Left cardiac atrium (tissue), 4 donors: ENCODE data around the gene ADRB2. TPM values are rescaled to one million over a fixed set of nuclear protein-coding genes. Genes with fewer than 3 reads are reported as not detected.

Experiments used
- ATAC-seq, 2 donors: fragments of 200-7000 bp; cut with Tn5 transposase; one replicate each; pipeline ENCODE4 v1.9.1; 2020; ENCODE audit warnings: mild to moderate bottlenecking in 2 of 2, moderate library complexity in 2 of 2
- DNase-seq: peaks from one replicate; pipeline ENCODE4 v3.0.0-alpha.2; 2020
- intact Hi-C, 2 donors: fragments of 100-400 bp; cut with DNase I; formaldehyde crosslinking; loops; one replicate each; pipeline versions ENCODE4 v1.14.1 to v1.15.1; 2022 to 2023
- long read RNA-seq: library from polyadenylated mRNA; unstranded; transcript quantifications from one replicate; pipeline ENCODE4 v2.0.0, GENCODE V29; 2021
- total RNA-seq, 2 donors: library from RNA; stranded (reverse); fragmentation: NEBNext Ultra II Directional; extraction: Animal tissue kit (Norgen Biotek cat#: 25700); gene quantifications; one replicate each; pipeline ENCODE4 v1.2.1, GENCODE V29; 2021
- donor health status: DM: no; HTN: yes; CAD: no.
- donor health status: DM: no; HTN: yes; CAD: no; lungs with severe emphysema.
- donor health status: DM: yes; HTN: yes; CAD: no.
- donor health status: Dilated cardiomyopathy.

ADRB2 gene
- 1 to 10 TPM; 3.3 to 5.8 TPM for total RNA-seq
- long read RNA-seq, partial matches to known transcripts: 0 of 9 reads
- long read RNA-seq, other reads (novel, unspliced or antisense): 5 of 9 reads

DNA sequence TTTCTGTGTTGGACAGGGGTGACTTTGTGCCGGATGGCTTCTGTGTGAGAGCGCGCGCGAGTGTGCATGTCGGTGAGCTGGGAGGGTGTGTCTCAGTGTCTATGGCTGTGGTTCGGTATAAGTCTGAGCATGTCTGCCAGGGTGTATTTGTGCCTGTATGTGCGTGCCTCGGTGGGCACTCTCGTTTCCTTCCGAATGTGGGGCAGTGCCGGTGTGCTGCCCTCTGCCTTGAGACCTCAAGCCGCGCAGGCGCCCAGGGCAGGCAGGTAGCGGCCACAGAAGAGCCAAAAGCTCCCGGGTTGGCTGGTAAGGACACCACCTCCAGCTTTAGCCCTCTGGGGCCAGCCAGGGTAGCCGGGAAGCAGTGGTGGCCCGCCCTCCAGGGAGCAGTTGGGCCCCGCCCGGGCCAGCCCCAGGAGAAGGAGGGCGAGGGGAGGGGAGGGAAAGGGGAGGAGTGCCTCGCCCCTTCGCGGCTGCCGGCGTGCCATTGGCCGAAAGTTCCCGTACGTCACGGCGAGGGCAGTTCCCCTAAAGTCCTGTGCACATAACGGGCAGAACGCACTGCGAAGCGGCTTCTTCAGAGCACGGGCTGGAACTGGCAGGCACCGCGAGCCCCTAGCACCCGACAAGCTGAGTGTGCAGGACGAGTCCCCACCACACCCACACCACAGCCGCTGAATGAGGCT, at the start of gene ADRB2:
ADRB2 (plus strand) TSS at position 559 of the 686 bp plus-strand sequence. CDS start 221 bp downstream, outside the sequence.
- ATAC-seq (peak; percentile 96 to 99), DNase-seq (peak; percentile 96)
- intact Hi-C loops: loop anchor here (5.0 to 10.0 kb wide), 2 partner anchors 81 to 131 kb away; no protein-coding TSS in a partner anchor

DNA sequence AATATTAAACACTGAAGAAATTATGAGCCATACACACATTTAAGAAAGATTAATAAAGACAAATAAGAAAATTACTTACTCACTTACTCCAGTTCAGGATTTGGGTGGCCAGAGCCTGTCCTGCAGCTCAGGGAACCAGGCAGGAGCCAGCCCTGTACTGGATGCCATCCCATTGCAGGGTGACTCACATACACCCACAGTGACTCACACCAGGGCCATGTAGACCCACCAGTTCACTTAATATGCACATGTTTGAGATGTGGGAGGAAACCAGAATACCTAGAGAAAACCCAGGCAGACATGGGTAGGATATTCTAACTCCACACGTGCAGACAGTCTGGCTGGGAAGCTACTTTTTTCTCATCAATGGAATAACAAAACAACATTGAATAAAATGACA, 49.6 kb upstream of the ADRB2 start:
- intact Hi-C loops: no loop called here
- ATAC-seq (peak in 1 of 2 donors; percentile 91), DNase-seq (no peak)

GRCh38 chr5:148778882-148779281, 47.5 kb upstream of the ADRB2 start:
- ATAC-seq: no peak
- intact Hi-C loops: no loop called here
- DNase-seq: no peak

GRCh38 chr5:148780711-148781110, 45.7 kb upstream of the ADRB2 start:
- intact Hi-C loops: no loop called here
- DNase-seq (no peak), ATAC-seq (no peak)

- no peak for ATAC-seq
- no peak for DNase-seq
- intact Hi-C loops: no loop called here
These were observed 44.6 kb upstream of the ADRB2 start for GRCh38 chr5:148781766-148782165.

DNA sequence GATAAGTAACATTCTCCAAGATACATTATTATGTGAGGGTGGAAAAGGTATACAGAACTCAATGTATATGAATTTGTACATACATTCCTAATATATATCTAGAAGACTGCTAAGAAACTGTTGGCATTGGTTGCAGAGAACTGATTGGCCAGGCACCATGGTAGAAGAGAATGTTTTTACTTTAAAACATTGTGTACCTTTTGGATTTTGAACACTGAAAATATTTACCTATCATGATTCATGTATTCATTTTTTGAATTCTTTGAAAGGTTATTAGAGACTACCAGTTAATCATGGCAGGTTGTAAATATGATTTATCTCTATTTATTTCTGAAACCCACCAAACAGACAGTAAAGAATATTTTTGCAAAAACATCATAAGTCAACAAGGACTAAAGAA, 41.2 kb upstream of the ADRB2 start:
- ATAC-seq: no peak
- intact Hi-C loops: no loop called here
- DNase-seq: no peak

GRCh38 chr5:148786456-148786855, 40.0 kb upstream of the ADRB2 start:
- no peak for DNase-seq
- intact Hi-C loops: no loop called here
- ATAC-seq: no peak

- intact Hi-C loops: no loop called here
- DNase-seq (no peak), ATAC-seq (no peak)
These were observed 37.8 kb upstream of the ADRB2 start for GRCh38 chr5:148788636-148789035.

- ATAC-seq (no peak), DNase-seq (no peak)
- intact Hi-C loops: no loop called here
These were observed 35.7 kb upstream of the ADRB2 start for GRCh38 chr5:148790545-148791333.

DNA sequence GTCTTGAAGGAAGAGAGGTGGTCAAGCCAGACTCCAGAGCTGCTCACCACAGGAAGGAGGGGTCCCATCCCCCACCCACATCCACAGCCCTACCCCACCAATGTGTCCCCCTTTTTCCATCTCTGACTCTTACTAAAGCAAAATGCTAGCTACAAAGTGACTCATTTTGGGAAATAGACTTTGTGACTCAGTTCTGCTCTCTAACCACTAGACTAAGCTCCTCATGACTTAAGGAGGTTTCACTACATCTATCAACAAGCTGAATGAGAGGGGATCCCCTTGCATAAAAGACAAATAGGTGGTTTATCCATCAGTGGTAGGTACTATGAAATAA, 35.1 kb upstream of the ADRB2 start:
- ATAC-seq (no peak), DNase-seq (no peak)
- intact Hi-C loops: no loop called here

- intact Hi-C loops: no loop called here
- DNase-seq (no peak), ATAC-seq (no peak)
These were observed 34.7 kb upstream of the ADRB2 start for GRCh38 chr5:148791696-148792095.

DNA sequence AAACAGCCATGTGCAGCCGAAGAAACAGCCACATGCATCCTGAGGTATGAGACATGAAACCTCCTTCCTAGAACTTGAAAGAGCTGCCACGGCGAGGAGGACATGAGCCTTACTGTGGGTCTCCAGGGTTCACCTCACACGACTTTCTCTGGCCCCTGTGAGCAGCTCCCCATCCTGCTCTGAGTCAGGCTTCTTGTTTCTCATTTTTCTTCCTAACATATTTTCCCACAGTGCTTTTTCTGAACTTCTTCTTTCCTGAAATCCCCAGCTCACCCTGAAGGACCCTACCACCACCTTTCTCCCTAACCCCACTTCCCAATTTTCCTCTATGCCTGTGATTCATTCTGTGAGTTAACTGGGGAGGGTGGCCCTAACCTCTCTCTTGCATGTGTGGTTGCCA, 33.7 kb upstream of the ADRB2 start:
- DNase-seq: no peak
- no peak for ATAC-seq
- intact Hi-C loops: no loop called here

- ATAC-seq: no peak
- intact Hi-C loops: no loop called here
- no peak for DNase-seq
These were observed 33.1 kb upstream of the ADRB2 start for GRCh38 chr5:148793261-148793660.

- intact Hi-C loops: no loop called here
- ATAC-seq (no peak), DNase-seq (no peak)
These were observed 32.1 kb upstream of the ADRB2 start for GRCh38 chr5:148794275-148794674.

GRCh38 chr5:148794729-148795561, 31.5 kb upstream of the ADRB2 start:
- intact Hi-C loops: no loop called here
- DNase-seq (no peak), ATAC-seq (no peak)

- intact Hi-C loops: no loop called here
- ATAC-seq (no peak), DNase-seq (no peak)
These were observed 29.5 kb upstream of the ADRB2 start for GRCh38 chr5:148796936-148797335.

GRCh38 chr5:148798786-148799185, 27.6 kb upstream of the ADRB2 start:
- intact Hi-C loops: no loop called here
- DNase-seq: no peak
- no peak for ATAC-seq

DNA sequence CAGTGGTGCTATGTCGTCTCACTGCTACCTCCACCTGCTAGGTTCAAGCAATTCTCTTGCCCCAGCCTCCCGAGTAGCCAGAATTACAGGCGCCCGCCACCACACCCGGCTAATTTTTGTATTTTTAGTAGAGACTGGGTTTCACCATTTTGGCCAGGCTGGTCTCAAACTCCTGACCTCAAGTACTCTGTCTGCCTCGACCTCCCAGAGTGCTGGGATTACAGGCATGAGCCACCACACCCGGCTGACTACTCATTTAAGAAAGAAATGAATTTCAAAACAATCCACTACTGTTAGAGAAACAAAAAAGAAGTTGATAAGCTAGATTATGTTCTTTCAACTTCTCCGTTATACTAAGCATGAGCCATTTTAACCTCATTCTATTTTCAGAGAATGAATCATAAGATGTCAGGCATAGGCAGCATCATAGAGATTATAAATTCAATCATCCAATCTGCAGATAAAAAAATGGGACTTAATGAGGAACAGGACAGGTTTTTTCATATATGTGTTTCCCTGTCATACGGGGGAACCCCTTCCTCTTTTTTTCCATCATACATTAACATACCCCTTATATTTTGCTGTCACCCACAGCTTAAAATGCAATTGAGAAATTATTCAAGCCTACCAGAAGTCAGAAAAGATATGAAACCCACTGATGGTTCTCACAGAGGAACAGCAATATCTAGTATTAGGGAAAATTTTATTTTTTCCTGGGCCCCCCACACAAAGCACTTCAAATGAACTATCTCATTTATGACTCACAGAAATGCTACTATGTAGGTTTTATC, 26.5 kb upstream of the ADRB2 start:
- ATAC-seq: no peak
- intact Hi-C loops: loop anchor here in 1 of 2 donors (10.0 kb wide), 1 partner anchor 55 kb away; no protein-coding TSS in a partner anchor

More for the DNA sequence above, 26.5 kb upstream of the ADRB2 start:
- no peak for DNase-seq
